GM20431 (cell line): ENCODE data around the gene RRAGD.

Source experiments
- in situ Hi-C: fragments of 300-500 bp; cut with MseI, MboI; formaldehyde crosslinking; loops from one replicate; pipeline ENCODE4 v1.15.0; 2020; ENCODE audit warnings: low sequenced_read_pairs; ENCODE audit not compliant: unreplicated experiment

Gene RRAGD

GRCh38 chr6:89412071-89413005, at the start of gene RRAGD:
Gene RRAGD, minus strand, starts transcription at chr6:89412273. Its CDS starts 280 bp downstream, at chr6:89411993.
- in situ Hi-C loops: no loop called here

GRCh38 chr6:89460713-89461112, 48.6 kb upstream of the RRAGD start:
- in situ Hi-C loops: no loop called here

- in situ Hi-C loops: no loop called here
Observed at GRCh38 chr6:89459501-89459900, 47.4 kb upstream of the RRAGD start.

GRCh38 chr6:89458704-89459103, 46.6 kb upstream of the RRAGD start:
- in situ Hi-C loops: no loop called here

- in situ Hi-C loops: no loop called here
Observed at GRCh38 chr6:89454300-89454699, 42.2 kb upstream of the RRAGD start.

GRCh38 chr6:89452281-89452680, 40.2 kb upstream of the RRAGD start:
- in situ Hi-C loops: no loop called here

- in situ Hi-C loops: no loop called here
Observed at GRCh38 chr6:89449193-89449592, 37.1 kb upstream of the RRAGD start.

GRCh38 chr6:89443658-89444057, 31.6 kb upstream of the RRAGD start:
- in situ Hi-C loops: no loop called here

- in situ Hi-C loops: no loop called here
Observed at GRCh38 chr6:89440200-89440599, 28.1 kb upstream of the RRAGD start.

GRCh38 chr6:89439014-89439413, 26.9 kb upstream of the RRAGD start:
- in situ Hi-C loops: loop anchor here (10.0 kb wide), 1 partner anchor 176 kb away; no protein-coding TSS in a partner anchor

- in situ Hi-C loops: loop anchor here (10.0 kb wide), 1 partner anchor 177 kb away; no protein-coding TSS in a partner anchor
Observed at GRCh38 chr6:89438248-89438647, 26.2 kb upstream of the RRAGD start.

- in situ Hi-C loops: loop anchor here (10.0 kb wide), 1 partner anchor 179 kb away; no protein-coding TSS in a partner anchor
Observed at GRCh38 chr6:89436226-89436625, 24.2 kb upstream of the RRAGD start.

GRCh38 chr6:89434954-89435353, 22.9 kb upstream of the RRAGD start:
- in situ Hi-C loops: loop anchor here (10.0 kb wide), 1 partner anchor 180 kb away; no protein-coding TSS in a partner anchor

GRCh38 chr6:89434150-89434499, 22.1 kb upstream of the RRAGD start:
- in situ Hi-C loops: loop anchor here (10.0 kb wide), 1 partner anchor 181 kb away; no protein-coding TSS in a partner anchor

GRCh38 chr6:89433252-89434149, 21.4 kb upstream of the RRAGD start:
- in situ Hi-C loops: loop anchor here (10.0 kb wide), 1 partner anchor 181 kb away; no protein-coding TSS in a partner anchor

GRCh38 chr6:89432875-89433251, 20.8 kb upstream of the RRAGD start, which contains the start of gene ANKRD6:
Gene ANKRD6, plus strand, starts transcription at chr6:89433152. Its CDS starts 133,825 bp downstream, at chr6:89566977.
- in situ Hi-C loops: loop anchor here (10.0 kb wide), 1 partner anchor 182 kb away; no protein-coding TSS in a partner anchor

GRCh38 chr6:89430201-89430962, 18.3 kb upstream of the RRAGD start:
- in situ Hi-C loops: loop anchor here (10.0 kb wide), 1 partner anchor 184 kb away; no protein-coding TSS in a partner anchor

- in situ Hi-C loops: no loop called here
Observed at GRCh38 chr6:89416796-89417195, 4.7 kb upstream of the RRAGD start.

- in situ Hi-C loops: no loop called here
Observed at GRCh38 chr6:89415185-89415584, 3.1 kb upstream of the RRAGD start.
